HG02852 (cell line): ENCODE data around the gene C1orf159.
"Not testable (repeated sequence)": the region's sequence is repeated elsewhere in the genome, so short reads cannot be mapped to it uniquely, and the experiment has no call there.

Source experiments
- ATAC-seq: cut with Tn5 transposase; IDR thresholded peaks from one replicate; pipeline ENCODE4 v1.9.1; 2021; ENCODE audit warnings: mild to moderate bottlenecking, moderate library complexity; ENCODE audit not compliant: unreplicated experiment

C1orf159 gene

DNA sequence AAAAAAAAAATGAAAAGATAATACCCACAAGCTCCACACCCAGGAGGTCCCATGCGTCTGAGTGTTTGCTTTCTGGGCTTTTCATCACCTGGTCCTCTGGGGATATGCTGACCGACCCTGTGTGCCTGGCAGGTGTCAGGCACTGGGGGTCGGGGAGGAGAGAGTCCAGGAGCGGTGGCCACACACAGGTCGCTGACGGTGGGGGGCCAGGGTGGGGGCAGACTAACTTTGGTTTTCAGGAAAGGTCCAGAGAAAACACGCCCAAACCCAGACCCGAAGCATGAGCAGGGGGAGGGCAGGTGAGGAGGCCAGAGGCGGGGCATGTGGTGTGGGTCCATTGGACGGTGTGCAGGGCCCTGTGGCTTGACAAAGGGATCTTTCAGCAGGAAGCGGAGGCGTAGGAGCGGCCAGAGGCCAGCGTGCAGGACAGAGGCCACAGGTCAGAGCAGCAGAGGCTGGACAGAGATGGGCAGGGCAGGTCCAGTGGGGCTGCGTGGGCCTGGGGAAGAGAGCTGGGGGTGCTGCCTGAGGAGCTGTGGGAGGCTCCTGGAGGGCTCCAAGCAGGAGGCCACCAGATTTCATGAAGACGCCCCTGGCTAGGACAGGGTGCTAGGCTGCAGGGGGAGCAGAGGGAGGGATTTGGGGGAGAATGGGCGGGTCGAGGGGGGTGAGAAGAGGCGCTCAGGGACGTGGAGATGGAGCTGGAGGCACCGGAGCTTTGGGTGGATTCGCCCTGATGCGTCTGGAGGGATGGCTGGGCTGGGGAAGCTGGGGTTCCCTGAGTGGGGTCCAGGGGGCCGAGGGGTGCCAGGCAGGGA is 57.6 kb downstream of the C1orf159 start:
- no peak for ATAC-seq

DNA sequence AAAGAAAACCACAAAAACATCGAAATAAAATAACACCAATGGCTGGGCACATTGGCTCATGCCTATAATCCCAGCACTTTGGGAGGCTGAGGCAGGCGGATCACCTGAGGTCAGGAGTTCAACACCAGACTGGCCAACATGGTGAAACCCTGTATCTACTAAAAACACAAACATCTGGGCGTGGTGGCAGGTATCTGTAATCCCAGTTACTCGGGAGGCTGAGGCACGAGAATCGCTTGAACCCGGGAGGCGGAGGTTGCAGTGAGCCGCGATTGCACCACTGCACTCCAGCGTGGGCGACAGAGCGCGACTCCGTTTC is 58.2 kb downstream of the C1orf159 start:
- not testable (repeated sequence) for ATAC-seq

DNA sequence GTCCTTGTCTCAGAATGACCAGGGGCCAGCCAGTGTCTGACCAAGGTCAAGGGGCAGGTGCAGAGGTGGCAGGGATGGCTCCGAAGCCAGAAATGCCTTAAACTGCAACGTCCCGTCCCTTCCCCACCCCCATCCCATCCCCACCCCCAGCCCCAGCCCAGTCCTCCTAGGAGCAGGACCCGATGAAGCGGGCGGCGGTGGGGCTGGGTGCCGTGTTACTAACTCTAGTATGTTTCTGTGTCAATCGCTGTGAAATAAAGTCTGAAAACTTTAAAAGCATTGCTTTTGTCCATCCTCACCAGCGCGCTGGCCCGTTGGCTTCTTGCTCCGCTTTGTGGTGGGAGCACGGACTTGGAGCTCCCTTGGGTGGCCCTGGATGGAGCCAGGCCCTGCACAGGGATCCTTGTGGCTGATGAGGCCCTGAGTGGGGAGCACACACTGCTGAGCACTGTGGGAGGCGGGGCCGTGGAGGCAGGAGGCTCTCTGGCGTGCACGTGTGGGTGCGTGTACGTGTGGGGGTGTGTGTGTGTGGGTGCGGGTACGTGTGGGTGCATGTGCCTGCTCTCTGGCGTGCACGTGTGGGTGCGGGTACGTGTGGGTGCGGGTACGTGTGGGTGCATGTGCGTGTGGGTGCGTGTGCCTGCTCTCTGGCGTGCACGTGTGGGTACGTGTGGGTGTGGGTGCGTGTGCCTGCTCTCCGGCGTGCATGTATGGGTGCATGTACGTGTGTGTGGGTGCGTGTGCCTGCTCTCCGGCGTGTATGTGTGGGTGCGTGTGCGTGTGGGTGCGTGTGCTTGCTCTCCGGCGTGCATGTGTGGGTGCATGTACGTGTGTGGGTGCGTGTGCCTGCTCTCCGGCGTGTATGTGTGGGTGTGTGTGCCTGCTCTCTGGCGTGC is 59.8 kb downstream of the C1orf159 start:
- no peak for ATAC-seq

DNA sequence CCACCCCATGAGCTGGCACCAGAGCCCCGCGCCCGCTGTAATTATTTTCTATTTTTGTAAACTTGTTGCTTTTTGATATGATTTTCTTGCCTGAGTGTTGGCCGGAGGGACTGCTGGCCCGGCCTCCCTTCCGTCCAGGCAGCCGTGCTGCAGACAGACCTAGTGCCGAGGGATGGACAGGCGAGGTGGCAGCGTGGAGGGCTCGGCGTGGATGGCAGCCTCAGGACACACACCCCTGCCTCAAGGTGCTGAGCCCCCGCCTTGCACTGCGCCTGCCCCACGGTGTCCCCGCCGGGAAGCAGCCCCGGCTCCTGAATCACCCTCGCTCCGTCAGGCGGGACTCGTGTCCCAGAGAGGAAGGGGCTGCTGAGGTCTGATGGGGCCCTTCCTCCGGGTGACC is 60.9 kb downstream of the C1orf159 start:
- no peak for ATAC-seq

DNA sequence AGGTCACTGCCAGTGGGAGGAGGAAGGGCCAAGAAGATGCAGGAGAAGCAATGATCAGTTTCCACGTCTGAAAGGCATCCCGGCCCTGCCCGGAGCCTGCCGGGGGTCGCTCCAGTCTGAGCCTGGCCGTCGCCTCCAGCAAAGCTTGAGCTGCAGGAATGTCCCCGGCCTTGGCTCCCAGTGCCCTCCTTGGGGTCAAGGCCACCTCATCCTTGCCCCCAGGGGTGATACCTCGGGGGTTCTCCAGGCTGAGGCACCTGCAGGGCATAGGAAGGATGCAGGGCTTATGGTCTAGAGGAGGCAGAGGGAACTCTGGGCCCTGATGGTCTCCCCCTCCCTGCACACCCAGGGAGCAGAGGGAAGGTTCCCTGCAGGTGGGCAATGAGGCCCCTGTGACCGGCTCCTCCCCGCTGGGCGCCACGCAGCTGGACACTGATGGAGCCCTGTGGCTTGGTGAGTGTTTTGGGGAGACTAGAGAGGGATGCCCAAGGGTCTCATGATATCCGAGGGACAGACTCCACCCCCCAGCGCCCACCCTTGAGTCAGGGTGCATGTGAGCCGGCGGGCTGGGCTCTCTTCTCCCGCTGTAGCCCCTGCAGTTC is 61.7 kb downstream of the C1orf159 start:
- ATAC-seq, result no peak

DNA sequence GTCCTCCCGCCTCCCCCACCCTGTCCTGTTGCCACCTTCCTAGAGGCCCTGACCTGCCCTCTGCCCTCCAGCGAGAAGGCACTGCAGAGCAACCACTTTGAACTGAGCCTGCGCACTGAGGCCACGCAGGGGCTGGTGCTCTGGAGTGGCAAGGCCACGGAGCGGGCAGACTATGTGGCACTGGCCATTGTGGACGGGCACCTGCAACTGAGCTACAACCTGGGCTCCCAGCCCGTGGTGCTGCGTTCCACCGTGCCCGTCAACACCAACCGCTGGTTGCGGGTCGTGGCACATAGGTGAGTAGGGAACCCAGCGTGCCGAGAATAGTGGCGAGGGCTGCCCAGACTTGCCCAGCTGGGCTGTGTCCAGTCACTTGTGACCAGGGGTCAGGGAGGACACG is 62.2 kb downstream of the C1orf159 start:
- ATAC-seq, result no peak

DNA sequence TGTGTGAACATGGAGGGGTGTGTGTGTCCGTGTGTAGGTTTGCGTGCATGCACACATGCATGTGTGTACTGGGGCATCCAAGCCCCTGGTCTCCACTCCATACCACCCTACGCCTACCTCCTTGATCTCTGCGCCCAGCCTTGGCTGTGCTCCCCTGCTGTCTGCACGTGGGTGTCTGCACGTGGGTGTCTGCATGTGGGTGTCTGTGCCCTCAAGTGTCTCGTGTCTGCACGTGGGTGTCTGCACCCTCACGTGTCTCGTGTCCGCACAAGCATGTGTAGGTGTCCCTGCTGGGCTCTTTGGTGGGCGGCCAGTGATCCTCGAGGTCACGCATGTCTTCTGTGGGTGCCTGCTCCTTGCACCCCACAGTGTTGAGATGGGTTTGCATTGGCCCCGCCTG is 62.9 kb downstream of the C1orf159 start:
- ATAC-seq, result no peak

DNA sequence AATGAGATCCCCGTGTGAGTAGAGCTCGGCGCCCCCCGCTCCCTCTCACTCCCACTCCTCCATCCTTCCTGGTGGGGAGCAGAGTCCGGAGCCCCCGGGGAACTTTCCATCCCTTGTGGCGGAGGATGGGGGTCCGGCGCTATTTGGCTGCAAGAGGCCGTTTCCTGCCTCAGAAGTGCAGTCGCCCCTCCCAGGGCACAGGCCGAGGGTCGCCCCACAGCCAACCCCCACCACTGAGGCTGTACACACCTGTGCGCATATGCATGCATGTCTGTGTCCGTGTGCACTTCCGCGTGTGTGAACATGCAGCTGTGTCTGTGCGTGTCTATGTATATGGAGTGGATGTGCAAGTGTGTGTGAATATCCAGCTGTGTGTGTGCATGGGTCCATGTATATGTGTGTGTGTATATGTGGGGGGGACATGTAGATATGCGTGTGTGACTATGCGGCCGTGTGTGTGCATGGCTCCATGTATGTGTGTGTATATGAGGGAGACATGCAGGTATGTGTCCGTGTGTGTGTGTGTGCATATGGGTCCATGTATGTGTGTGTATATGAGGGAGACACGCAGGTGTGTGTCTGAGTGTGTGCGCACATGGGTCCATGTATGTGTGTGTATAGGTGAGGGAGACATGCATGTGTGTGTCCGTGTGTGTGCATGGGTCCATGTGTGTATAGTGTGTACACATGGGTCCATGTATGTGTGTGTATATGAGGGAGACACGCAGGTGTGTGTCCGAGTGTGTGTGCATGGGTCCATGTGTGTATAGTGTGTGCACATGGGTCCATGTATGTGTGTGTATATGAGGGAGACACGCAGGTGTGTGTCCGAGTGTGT is 63.7 kb downstream of the C1orf159 start:
- ATAC-seq, result no peak

DNA sequence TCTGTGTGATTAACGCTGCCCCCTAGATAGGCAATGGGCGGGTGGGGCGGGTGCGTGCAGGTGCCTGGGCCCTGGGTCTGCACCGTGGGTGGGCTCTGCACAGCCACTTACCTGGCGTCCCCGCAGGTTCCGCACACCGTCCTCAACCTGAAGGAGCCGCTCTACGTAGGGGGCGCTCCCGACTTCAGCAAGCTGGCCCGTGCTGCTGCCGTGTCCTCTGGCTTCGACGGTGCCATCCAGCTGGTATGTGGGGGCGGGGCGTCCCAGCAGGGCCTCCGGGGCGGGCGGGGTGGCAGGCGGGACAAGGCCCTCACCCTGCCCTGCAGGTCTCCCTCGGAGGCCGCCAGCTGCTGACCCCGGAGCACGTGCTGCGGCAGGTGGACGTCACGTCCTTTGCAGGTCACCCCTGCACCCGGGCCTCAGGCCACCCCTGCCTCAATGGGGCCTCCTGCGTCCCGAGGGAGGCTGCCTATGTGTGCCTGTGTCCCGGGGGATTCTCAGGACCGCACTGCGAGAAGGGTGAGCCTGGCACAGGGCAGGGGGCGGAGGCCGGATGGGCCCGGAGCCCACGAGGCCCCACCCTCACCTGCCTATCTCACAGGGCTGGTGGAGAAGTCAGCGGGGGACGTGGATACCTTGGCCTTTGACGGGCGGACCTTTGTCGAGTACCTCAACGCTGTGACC is 64.6 kb downstream of the C1orf159 start:
- no peak for ATAC-seq

DNA sequence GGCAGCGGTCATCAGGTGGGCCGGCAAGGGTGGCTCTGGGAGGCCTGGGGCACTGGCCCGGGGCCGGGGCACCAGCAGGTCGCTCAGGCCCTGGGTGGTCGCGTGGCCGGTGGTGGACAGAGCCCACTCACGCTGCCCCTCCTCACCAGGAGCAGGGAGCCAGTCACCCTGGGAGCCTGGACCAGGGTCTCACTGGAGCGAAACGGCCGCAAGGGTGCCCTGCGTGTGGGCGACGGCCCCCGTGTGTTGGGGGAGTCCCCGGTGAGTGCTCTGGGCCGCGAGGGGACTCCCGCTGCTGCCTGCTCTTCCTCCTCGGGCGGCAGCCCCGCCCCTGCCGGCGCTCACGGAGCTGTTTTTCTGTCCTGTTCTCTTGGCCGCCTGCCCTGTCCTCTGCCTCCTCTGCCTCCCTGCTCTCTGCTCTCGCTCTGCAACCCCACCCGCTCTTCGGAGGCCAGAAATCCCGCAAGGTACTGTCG is 65.3 kb downstream of the C1orf159 start:
- no peak for ATAC-seq

DNA sequence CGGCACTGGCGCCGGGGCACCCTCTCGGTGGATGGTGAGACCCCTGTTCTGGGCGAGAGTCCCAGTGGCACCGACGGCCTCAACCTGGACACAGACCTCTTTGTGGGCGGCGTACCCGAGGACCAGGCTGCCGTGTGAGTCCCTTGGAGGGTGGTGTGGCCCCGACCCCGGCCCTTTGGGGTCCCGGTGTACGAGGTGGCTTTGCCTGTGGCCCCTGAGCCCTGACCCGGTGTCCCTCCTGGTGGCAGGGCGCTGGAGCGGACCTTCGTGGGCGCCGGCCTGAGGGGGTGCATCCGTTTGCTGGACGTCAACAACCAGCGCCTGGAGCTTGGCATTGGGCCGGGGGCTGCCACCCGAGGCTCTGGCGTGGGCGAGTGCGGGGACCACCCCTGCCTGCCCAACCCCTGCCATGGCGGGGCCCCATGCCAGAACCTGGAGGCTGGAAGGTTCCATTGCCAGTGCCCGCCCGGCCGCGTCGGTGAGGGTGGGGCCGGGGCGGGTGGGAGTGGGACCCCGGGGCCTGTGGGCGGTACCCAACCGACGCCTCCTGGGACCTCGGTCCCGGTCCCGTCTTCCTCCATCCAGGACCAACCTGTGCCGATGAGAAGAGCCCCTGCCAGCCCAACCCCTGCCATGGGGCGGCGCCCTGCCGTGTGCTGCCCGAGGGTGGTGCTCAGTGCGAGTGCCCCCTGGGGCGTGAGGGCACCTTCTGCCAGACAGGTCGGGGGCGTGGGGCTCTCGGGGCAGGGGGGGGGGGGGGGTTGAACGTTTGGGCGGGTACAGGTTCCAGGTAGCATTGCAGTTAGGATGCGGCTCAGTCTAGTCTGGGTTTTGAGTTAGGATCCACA is 66.3 kb downstream of the C1orf159 start:
- no peak for ATAC-seq

DNA sequence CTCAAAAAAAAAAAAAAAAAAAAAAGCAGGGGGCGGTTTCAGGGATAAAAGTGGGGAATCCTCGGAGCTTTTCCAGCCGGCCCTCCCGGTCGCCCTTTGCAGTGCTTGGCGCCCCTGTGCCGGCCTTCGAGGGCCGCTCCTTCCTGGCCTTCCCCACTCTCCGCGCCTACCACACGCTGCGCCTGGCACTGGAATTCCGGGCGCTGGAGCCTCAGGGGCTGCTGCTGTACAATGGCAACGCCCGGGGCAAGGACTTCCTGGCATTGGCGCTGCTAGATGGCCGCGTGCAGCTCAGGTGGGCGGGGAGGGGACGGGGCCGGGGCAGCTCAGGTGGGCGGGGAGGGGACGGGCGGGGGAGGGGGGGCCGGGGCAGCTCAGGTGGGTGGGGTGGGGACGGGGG is 67.1 kb downstream of the C1orf159 start:
- ATAC-seq, result no peak

DNA sequence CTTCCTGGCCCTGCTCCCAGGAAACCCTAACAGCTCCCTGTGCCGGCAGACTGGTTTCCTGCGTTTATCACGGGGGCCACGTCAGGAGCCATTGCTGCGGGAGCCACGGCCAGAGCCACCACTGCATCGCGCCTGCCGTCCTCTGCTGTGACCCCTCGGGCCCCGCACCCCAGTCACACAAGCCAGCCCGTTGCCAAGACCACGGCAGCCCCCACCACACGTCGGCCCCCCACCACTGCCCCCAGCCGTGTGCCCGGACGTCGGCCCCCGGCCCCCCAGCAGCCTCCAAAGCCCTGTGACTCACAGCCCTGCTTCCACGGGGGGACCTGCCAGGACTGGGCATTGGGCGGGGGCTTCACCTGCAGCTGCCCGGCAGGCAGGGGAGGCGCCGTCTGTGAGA is 67.9 kb downstream of the C1orf159 start:
- ATAC-seq, result no peak

DNA sequence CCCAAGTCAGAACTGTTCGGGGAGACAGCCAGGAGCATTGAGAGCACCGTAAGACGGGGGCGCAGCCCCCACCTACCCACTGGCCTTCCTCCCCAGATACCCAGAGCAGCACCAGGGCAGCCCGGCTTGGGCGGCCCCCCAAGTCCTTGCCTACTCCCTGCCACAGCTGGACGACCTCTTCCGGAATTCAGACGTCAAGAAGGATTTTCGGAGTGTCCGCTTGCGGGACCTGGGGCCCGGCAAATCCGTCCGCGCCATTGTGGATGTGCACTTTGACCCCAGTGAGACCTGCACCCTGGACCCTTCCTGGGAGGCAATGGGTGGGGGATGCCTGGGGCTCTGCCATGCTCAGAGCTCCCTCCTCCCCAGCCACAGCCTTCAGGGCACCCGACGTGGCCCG is 68.5 kb downstream of the C1orf159 start:
- no peak for ATAC-seq

DNA sequence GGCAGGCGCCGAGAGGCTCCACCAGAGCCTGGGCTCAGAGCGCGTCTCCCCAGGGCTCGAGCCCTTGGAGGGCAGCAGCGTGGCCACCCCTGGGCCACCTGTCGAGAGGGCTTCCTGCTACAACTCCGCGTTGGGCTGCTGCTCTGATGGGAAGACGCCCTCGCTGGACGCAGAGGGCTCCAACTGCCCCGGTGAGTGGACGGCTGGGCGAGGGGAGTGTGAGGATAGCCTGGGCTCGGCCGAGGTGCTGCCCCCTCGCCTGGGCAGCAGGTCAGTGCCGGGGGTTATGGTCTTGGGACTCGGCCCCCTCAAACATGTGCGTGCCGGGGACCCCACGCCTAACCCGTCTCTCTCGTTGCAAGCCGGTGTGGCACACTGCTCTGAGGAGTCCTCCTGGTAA is 69.1 kb downstream of the C1orf159 start:
- no peak for ATAC-seq

DNA sequence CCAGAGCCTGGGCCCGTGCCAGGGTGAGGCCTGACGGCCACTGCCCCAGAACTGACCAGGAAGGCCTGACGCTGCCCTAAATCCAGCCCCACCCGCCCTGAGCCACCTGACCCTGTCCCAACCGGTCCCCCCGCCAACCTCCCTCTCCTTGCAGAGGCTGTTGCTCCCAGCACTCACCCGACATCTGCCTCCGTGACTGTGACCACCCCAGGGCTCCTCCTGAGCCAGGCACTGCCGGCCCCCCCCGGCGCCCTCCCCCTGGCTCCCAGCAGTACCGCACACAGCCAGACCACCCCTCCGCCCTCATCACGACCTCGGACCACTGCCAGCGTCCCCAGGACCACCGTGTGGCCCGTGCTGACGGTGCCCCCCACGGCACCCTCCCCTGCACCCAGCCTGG is 69.6 kb downstream of the C1orf159 start:
- ATAC-seq, result no peak

DNA sequence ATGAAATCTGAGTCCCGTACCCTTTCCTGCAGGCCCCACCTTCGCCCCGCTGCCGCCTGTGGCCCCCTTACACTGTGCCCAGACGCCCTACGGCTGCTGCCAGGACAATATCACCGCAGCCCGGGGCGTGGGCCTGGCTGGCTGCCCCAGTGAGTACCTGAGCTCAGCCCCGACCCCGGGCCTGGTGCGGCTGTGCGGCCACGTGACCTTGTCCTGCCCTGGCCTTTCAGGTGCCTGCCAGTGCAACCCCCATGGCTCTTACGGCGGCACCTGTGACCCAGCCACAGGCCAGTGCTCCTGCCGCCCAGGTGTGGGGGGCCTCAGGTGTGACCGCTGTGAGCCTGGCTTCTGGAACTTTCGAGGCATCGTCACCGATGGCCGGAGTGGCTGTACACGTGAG is 70.8 kb downstream of the C1orf159 start:
- no peak for ATAC-seq

DNA sequence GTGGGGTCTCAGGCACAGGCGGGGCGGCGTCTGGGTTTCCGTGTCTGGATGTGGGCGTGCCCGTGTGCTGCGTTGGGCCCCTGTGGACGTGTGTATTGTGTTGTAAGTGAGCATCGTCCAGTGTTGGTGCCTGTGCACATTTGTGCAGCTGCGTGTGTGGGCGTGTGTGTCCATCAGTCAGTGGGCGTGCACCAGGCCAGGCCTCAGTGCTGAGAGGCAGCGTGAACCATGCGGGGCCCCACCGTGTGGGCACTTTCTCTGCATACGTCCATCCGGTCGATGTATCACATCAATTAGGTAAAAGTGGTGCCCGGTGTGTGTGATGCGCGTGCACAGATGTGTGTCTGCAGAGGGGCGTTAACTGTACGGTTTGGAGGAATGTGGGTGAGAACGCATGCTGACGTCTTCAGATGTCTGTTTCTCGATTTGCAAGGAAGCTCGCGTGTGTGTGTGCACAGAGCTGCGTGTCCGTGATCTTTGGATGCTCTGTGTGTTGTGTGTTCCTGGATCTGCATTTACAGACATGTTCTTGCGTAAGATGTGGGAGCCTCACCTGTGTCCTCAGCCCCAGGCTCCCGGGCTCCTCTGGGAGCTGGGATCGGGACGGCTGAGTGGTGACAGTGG is 71.3 kb downstream of the C1orf159 start:
- no peak for ATAC-seq

DNA sequence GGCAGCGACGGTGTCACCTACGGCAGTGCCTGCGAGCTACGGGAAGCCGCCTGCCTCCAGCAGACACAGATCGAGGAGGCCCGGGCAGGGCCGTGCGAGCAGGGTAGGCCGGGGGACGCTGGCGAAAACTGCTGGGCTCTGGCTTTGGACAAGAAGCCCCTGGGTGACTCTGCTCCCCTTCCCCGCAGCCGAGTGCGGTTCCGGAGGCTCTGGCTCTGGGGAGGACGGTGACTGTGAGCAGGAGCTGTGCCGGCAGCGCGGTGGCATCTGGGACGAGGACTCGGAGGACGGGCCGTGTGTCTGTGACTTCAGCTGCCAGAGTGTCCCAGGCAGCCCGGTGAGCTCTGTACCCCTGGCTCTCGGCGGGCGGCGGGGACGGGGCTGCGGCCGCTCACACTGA is 72.0 kb downstream of the C1orf159 start:
- no peak for ATAC-seq
